ENCODE results near the gene PDE7B.

DNA sequence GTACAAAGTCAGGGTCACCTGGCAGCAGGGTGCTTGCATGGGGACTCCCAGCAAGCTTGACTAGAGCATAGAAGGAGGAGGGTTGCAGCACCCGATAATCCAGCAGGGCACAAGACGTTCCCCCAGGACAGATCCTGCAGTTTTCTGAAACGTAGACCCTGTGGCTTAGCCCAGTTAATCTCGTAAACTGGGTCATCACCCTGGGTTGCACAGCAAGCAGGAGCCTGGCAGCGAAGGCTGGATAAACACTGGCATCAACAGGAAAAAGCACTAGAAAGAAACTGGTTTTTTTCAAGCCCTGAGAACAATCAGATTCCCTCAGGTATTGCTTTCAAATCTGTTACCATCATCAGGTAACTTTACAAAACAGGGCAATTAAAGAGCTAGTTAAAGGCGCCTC, 92.6 kb downstream of the PDE7B start:
- TF ChIP-seq, protein P1, sequence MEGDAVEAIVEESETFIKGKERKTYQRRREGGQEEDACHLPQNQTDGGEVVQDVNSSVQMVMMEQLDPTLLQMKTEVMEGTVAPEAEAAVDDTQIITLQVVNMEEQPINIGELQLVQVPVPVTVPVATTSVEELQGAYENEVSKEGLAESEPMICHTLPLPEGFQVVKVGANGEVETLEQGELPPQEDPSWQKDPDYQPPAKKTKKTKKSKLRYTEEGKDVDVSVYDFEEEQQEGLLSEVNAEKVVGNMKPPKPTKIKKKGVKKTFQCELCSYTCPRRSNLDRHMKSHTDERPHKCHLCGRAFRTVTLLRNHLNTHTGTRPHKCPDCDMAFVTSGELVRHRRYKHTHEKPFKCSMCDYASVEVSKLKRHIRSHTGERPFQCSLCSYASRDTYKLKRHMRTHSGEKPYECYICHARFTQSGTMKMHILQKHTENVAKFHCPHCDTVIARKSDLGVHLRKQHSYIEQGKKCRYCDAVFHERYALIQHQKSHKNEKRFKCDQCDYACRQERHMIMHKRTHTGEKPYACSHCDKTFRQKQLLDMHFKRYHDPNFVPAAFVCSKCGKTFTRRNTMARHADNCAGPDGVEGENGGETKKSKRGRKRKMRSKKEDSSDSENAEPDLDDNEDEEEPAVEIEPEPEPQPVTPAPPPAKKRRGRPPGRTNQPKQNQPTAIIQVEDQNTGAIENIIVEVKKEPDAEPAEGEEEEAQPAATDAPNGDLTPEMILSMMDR (IDR thresholded peaks at IDR 0.05 in 8 of 11, conservative IDR thresholded peaks at IDR 0.05 in 3 of 11) = no peak
- TF ChIP-seq POLR2AphosphoS5 (IDR thresholded peaks at IDR 0.05) (no peak), POLR2A (IDR thresholded peaks at IDR 0.05) (no peak)
